Left cardiac atrium (tissue), 4 donors: Measurements from ENCODE around the gene CCDC69. TPM values are rescaled to one million over a fixed set of nuclear protein-coding genes. Genes with fewer than 3 reads are reported as not detected.
A peak's percentile ranks its signal among the peaks of the same experiment; 100 is the strongest.
"Not testable (repeated sequence)": the region's sequence is repeated elsewhere in the genome, so short reads cannot be mapped to it uniquely, and the experiment has no call there.

ENCODE experiments used
- ATAC-seq, 2 donors: fragments of 200-7000 bp; cut with Tn5 transposase; one replicate each; pipeline ENCODE4 v1.9.1; 2020; ENCODE audit warnings: mild to moderate bottlenecking in 2 of 2, moderate library complexity in 2 of 2
- DNase-seq: peaks from one replicate; pipeline ENCODE4 v3.0.0-alpha.2; 2020
- intact Hi-C, 2 donors: fragments of 100-400 bp; cut with DNase I; formaldehyde crosslinking; loops; one replicate each; pipeline versions ENCODE4 v1.14.1 to v1.15.1; 2022 to 2023
- total RNA-seq, 2 donors: library from RNA; stranded (reverse); fragmentation: NEBNext Ultra II Directional; extraction: Animal tissue kit (Norgen Biotek cat#: 25700); gene quantifications; one replicate each; pipeline ENCODE4 v1.2.1, GENCODE V29; 2021
- donor health status: DM: no; HTN: yes; CAD: no.
- donor health status: DM: no; HTN: yes; CAD: no; lungs with severe emphysema.
- donor health status: DM: yes; HTN: yes; CAD: no.
- donor health status: Dilated cardiomyopathy.

The CCDC69 gene
- total RNA-seq, 2 donors from 2014 or later: 148 to 161 TPM

DNA sequence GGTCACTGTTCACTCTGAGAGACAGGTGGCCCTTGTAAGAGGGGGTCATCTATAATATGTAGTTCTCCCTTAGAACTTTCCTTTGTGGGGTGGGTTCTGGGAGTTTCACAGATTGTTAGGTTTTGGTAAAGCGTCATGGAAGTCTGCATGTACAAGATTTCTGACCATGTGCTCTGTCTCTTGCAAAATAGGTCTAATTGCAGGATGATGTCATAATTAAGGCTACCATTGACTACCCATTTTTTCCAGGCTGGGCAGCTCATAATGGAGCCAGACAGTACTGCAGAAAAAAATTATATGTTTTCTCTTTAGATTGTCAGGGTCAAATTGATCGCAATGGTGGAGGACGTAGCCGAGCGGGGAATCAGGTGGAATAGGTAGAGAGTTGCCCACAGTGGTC is 25.4 kb upstream of the CCDC69 start:
- DNase-seq: no peak
- no peak for ATAC-seq
- intact Hi-C loops: no loop called here

DNA sequence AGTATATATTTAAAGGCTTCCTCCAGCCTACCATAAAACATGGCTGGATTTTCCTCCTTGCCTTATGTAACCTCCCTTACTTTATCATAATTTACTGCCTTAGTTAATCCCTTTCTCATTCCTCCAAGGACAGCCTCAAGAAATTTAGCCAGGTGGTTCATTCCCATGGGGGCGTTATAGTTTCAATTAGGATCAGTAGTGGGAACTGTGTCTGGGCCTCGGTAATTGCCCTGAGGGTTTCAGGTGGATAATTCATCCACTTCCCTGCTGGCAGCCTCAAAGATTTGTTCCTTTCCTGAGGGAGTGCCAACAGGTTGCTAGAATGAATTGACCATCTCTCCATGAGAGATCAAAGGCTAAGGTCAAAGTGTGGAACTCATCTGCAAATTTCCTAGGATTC is 24.8 kb upstream of the CCDC69 start:
- DNase-seq (no peak), ATAC-seq (no peak)
- intact Hi-C loops: no loop called here

DNA sequence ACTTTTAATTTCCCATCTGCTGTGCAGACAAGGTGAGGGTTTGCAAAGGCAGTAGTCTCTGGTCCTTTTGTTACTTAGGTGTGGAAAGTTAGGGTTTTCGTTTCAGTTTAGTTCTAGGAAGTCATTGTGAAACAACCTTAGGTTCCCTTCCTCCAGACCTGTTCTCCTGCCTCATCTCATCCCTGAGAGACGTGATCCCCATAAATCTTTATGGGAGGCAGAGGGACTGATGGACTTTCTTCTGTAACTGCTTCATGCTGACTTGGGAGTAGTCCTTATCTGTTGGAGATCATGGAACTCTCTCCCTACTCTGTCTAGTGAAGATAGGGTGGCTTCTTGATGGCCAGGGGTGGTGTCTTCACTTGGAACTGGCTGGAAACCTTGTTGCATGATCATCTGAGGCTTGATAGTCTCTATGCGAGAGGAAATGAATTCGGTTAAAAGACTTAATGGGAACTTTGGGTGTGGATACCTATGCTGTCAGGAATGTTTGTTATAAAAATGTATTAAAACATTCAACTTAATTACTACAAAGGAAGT is 21.9 kb upstream of the CCDC69 start:
- no peak for DNase-seq
- no peak for ATAC-seq
- intact Hi-C loops: no loop called here

DNA sequence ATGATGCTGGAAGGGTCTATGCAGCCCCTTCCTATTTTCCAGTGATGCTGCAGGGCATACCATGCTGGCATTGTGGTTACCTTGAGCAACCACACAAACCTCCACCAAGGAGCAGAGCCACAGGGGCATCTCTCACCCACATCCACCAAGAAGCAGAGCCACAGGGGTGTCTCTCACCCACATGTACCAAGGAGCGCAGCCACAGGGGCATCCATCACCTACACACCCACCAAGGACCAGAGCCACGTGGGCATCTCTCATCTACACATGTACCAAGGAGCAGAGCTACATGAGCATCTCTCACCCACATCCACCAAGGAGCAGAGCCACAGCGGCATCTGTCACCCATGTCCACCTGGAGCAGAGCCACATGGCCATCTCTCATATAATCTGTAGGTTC is 20.3 kb upstream of the CCDC69 start:
- ATAC-seq: no peak
- no peak for DNase-seq
- intact Hi-C loops: loop anchor here in 1 of 2 donors (5.0 kb wide), 1 partner anchor 117 kb away; no protein-coding TSS in a partner anchor

DNA sequence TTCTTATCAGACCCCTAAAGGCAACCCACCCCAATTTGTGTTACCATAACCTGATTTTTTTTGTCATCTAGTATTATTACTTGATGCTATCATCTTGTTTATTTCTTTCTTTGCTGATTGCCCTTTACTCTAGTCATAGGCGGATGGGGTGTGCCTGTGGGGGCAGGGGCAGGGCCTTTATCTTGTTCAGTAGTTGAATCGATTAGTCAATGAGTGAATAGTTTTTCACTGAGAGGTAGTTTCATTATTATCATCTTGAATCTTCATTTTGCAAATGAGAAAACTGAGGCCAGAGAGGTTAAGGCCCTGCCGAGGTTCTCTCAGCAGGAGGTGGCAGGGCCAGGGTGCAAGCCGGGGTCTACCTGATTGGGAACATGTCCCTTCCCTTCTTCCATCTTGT is 19.7 kb upstream of the CCDC69 start:
- intact Hi-C loops: loop anchor here in 1 of 2 donors (5.0 kb wide), 1 partner anchor 116 kb away; no protein-coding TSS in a partner anchor
- DNase-seq: no peak

DNA sequence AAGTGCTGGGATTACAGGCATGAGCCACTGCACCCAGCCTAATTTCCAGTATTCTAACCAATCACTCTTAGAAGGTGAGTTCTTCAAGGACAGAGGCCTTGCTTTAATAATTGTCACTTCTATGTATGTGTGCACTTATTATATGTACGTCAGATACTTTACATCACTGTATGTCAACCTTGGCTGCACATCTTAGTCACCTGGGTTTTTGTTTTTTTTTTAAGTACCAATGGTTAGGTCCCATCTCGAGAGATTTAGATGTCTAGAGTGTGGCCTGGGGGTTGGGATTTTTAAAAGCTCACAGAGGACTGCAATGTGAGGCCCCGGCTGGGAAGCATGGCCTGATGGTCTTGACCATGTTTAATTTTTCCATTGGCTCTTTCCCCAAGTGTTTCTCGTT is 19.2 kb upstream of the CCDC69 start:
- intact Hi-C loops: loop anchor here in 1 of 2 donors (5.0 kb wide), 1 partner anchor 116 kb away; no protein-coding TSS in a partner anchor
- DNase-seq: no peak

More for the DNA sequence above, 19.7 kb upstream of the CCDC69 start:
- no peak for ATAC-seq

DNA sequence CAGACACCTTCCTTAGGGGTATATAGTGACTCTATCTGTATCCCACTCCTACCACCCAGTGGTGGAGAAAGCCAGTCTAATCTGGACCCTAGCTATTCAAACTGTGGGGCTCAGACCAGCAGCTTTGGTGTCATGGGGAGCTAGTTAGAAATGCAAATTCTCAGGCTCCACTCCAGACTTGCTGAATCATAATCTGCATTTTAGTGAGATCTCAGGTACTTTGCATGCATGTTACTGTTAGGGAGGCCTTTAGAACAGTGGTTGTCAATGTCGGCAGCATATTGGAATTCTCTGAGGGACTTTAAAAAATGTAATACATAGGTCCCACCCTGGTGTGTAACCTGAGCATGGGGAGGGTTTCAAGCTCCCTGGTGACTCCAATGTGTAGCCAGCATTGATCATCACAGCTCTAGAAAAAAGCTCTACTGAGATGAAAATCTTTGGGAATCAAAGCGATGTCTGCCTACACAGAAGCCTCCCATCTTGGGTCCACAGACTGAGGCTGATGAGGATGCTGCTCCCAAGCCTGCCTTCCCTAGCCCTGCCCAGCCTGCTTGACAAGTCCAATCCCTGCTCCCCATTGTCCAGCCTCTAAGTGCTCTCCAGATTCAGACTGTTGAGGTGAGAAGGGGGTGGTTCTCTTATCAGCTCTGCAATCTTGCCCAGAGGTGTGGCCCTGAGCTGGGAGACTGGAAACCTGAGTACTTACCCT is 17.2 kb upstream of the CCDC69 start:
- no peak for ATAC-seq
- intact Hi-C loops: loop anchor here in 1 of 2 donors (5.0 kb wide), 1 partner anchor 114 kb away; no protein-coding TSS in a partner anchor
- no peak for DNase-seq

More for the DNA sequence above, 19.2 kb upstream of the CCDC69 start:
- no peak for ATAC-seq

DNA sequence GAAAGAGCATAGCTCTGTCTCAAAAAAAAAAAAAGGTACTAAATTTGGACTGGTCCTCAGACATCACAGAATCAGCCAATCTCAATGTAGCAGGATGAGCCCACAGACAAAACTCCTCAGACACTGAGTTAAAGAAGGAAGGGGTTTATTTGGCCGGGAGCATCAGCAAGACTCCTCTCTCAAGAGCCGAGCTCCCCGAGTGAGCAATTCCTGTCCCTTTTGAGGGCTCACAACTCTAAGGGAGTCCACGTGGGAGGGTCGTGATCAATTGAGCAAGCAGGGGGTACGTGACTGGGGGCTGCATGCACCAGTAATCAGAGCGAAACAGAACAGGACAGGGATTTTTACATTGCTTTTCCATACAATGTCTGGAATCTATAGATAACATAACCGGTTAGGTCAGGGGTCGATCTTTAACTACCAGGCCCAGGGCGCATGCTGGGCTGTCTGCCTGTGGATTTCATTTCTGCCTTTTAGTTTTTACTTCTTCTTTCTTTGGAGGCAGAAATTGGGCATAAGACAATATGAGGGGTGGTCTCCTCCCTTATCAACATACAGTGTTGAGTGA is 16.5 kb upstream of the CCDC69 start:
- DNase-seq, ATAC-seq: not testable (repeated sequence)
- intact Hi-C loops: loop anchor here in 1 of 2 donors (5.0 kb wide), 1 partner anchor 113 kb away; no protein-coding TSS in a partner anchor

DNA sequence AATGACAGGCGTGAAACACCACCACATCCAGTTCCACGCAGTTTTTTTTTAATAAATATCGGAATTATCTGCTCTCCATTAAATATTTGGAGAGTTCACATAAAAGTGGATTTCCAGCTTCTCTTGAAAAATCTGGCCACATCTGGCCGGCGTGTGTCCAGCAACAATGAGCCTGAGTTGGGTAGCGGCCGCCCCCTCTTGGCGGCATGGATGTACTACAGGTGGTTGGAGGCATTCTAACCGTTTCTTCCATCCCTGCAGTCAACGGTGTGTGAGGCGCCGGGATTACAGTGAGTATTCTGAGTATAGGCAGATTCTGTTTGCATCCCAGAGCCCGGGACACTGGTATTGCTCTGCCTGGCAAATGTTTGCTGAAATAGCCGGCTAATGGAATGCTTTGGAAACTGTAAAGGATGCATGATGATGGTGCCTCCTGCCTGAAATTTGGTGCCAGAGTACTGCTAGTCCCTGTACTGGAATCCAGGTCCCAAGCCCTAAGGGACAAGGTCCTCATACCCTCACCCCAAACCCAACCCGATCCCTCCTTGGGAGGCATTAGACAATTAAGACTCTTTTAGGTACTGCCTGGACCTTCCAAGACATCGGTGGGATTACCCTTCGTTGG is 15.5 kb upstream of the CCDC69 start:
- DNase-seq: peak; percentile 85
- peak in 1 of 2 donors; percentile 75 for ATAC-seq
- intact Hi-C loops: loop anchor here (2.0 to 5.0 kb wide), 4 partner anchors 75 to 232 kb away; no protein-coding TSS in a partner anchor

DNA sequence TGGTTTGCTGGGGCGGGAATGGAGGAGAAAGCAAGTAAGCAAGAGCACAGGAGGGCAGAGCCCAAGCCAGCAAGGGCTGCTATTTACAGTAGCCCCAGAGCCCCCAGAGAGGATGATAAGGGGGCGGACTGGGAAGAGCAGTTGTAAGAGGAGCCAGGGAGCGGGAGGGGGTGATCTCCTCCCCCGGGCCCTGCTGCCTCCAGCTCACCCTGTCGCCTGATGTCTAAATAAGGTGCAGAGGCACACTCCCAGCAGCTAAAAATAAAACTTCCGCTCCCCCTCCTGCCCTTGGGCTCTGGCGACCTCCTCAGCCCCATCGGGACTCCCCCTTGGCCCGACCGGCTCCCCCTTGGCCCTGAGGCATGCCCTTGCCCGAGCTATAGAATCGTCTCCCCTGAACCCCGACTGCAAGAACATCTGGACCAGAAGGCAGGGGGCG is 14.4 kb upstream of the CCDC69 start:
- peak; percentile 85 to 89 for ATAC-seq
- intact Hi-C loops: loop anchor here (2.0 to 5.0 kb wide), 4 partner anchors 74 to 231 kb away; no protein-coding TSS in a partner anchor
- DNase-seq: peak; percentile 64

DNA sequence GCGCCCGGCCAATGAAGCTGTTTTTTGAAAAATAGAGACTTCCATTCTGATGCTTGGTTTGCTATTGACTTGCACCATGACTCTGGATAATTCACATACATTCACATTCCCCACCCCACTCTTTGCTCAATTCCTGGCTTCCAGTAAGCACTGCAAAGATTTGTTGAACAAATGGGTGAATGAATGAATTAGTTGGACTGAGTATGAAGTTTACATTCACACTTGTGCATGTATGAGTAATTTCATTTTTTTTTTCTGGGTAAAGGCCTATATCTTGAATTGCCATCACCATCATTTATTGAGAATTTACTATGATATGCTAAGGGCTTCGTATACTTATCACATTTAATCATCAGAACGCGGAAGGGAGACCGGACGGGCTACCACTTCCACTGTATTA is 13.8 kb upstream of the CCDC69 start:
- no peak for DNase-seq
- intact Hi-C loops: loop anchor here (2.0 to 5.0 kb wide), 4 partner anchors 73 to 230 kb away; no protein-coding TSS in a partner anchor

DNA sequence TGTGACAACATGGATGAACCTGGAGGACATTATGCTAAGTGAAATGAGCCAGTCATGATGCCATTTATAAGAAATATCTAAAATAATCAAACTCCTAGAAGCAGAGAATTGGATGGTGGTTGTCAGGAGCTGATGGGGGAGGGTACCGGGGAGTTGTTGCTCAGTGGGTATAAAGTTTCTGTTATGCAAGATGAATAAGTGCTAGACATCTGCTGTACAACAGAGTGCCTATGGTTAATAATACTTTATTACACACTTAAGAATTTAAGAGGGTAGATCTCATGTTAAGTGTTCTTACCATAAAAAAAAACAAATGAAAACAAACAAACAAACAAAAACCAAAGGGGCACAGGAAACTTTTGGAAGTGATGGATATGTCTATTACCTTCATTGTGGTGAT is 13.0 kb upstream of the CCDC69 start:
- intact Hi-C loops: loop anchor here (5.0 kb wide), 3 partner anchors 110 to 230 kb away; no protein-coding TSS in a partner anchor
- DNase-seq (no peak), ATAC-seq (no peak)

More for the DNA sequence above, 13.8 kb upstream of the CCDC69 start:
- ATAC-seq: no peak

DNA sequence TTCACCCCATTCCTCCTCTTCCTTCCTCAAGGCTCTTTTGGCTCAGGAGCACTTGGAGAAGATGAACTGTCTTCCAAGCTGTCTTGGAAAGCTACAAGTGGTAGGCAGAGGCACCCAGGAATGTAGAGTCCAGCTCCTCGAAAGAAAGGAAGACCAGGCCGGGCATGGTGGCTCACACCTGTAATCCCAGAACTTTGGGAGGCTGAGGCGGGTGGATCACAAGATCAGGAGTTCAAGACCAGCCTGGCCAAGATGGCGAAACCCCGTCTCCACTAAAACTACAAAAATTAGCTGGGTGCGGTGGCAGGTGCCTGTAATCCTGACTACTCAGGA is 11.3 kb upstream of the CCDC69 start:
- DNase-seq, ATAC-seq: not testable (repeated sequence)
- intact Hi-C loops: loop anchor here (5.0 kb wide), 3 partner anchors 108 to 228 kb away; no protein-coding TSS in a partner anchor

DNA sequence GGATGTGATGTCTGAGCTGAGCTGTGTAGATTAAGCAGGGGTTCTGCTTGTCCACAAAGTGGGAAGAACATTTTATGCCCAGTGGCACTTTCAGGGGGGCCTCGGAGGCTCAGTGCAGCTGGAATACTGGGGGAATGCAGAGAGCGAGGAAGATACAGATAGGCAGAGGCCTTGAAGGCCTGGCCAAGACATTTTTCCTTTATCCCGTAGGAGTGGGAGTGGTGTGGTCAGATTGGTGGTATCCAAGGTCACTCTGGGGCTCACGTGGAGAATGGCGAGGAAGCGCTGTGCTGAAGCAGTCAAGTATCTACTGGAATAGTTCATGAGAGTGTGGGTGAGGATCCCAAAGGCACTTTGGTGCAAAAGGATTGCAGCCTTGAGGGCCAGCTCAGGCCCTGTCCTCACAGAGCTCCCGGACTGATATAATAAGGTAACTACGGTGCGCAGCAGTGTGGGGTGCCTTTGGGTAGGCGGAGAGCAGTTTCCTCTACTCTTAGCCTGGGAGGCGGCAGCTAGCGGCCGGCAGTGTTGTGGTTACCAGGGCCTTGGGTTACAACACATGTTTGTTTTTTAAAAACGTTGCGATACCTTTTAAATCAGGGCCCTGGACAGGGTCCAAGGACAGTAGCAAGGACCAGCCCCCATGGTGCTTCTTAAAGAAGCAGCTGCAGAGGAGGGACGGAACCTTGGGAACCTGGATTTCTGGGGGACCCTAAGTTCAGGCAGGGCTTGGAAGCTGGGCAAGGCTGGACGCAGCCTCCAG is 10.8 kb upstream of the CCDC69 start:
- DNase-seq (peak; percentile 83), ATAC-seq (peak; percentile 69 to 88)
- intact Hi-C loops: loop anchor here (5.0 kb wide), 3 partner anchors 107 to 227 kb away; no protein-coding TSS in a partner anchor

DNA sequence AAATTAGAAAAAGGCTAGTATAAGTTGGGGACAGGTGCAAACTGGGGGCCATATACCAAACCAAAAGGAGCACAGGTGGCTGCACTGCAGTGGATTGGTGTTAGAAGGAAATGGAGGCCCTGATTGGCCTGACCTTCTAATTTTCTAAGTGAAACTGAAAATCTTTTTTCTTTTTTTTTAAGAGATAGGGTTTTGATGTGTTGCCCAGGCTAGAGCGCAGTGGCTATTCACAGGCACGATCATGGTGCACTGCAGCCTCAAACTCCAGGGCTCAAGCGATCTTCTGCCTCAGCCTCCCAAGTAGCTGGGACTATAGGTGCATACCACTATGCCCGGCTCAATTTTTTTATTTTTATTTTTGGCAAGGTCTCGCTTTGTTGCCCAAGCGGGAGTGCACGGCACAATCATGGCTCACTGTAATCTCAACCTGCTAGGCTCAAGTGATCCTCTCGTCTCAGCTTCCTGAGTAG is 9.8 kb upstream of the CCDC69 start:
- no peak for ATAC-seq
- intact Hi-C loops: no loop called here
- no peak for DNase-seq

DNA sequence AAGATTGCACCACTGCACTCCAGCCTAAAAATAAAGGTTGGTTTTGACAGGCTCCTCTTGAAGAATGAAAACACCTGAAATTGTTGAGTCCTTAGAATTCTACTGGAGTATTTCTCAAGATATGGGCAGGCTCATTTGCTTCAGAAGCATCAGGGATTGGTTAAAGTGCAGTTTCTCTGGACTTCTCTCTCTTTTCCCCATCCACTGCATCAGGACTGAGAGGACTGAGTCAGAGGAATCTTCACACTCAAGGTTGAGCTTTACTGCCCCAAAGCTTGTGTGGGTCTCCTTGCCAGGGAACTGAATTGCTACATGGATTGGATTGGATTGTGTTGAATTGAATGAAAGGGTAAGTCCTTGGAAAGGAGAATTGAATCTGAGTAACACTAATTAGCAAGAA is 7.5 kb upstream of the CCDC69 start:
- DNase-seq (no peak), ATAC-seq (no peak)
- intact Hi-C loops: no loop called here

DNA sequence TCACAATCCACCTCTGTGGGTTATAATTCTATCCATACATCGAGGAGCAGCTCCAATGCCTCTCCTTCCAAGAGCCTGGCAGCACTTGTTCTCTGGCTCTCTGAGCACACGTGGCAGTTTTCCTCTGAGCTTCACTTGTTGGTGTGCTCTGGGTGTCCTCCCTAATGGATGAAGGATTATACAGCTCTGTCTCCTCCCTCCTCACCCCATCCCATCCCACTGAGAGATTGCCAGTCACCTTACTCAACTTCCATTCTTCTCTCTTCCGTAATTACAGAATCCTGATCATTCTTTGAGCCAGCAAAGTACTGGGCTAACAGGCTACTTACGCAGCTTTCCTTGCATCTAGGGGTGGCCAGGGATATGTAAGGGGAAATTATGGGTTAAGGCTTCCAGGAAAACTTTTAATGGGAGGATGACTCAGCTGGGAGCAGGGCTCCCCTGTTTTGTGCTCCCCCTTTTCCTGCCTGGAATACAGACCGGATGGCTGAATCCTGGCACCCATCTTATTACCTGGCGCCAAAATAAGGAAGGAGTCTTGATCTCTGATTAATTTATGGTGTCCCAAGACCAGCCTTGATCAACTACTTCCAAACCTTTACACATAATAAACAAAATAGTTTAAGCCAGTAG is 6.3 kb upstream of the CCDC69 start:
- intact Hi-C loops: no loop called here
- ATAC-seq: no peak
- DNase-seq: no peak

DNA sequence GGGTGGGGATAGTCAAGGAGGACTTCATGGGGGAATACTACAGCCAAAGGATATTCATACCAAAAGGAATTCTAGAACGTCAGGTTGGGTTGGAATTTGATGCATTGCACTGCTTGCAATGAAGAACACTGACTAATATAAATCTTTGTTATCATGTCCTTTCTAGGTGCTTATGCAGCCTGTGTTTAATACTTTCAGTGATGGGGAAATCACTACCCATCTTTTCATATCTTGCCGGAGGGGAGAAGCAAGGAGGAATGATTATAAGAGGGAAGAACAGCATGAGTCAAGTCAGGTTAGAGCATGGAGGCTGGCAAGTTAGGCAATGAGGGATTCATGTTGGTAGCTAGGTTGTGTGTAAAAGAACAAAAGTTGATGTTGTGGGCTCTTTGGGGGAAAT is 5.1 kb upstream of the CCDC69 start:
- intact Hi-C loops: no loop called here
- no peak for DNase-seq

More for the DNA sequence above, 5.1 kb upstream of the CCDC69 start:
- no peak for ATAC-seq
